ENCODE measurements around the gene CEACAM8.
A peak's percentile ranks its signal among the peaks of the same experiment; 100 is the strongest.
"Not testable (repeated sequence)": the region's sequence is repeated elsewhere in the genome, so short reads cannot be mapped to it uniquely, and the experiment has no call there.

The CEACAM8 gene

DNA sequence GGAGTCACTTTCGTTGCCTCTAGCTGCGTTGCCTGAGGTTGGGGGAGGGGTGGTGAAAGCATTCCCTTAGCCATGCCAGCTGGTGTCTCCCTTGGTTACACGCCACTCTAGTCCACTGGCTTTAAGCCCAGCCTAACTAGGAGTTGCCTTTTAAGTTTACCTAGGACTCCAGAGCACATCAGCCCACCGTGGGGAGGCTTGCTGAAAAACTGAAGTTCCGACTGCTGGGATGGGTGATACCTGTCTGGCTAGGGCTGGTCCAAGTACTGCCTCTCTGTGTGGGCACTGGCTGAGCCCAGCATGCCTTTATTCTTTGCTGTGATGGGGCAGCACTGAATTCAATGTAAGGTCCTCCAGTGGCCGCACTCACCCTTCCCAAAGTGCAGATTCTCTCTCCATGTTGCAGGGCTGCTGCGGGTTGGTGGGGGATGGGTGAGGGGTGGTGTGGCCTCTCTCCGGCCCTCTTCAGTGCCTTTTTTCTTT lies 54.6 kb downstream of the CEACAM8 start:
- peak in 1 of 2 experiments; percentile 37 for DNase-seq

DNA sequence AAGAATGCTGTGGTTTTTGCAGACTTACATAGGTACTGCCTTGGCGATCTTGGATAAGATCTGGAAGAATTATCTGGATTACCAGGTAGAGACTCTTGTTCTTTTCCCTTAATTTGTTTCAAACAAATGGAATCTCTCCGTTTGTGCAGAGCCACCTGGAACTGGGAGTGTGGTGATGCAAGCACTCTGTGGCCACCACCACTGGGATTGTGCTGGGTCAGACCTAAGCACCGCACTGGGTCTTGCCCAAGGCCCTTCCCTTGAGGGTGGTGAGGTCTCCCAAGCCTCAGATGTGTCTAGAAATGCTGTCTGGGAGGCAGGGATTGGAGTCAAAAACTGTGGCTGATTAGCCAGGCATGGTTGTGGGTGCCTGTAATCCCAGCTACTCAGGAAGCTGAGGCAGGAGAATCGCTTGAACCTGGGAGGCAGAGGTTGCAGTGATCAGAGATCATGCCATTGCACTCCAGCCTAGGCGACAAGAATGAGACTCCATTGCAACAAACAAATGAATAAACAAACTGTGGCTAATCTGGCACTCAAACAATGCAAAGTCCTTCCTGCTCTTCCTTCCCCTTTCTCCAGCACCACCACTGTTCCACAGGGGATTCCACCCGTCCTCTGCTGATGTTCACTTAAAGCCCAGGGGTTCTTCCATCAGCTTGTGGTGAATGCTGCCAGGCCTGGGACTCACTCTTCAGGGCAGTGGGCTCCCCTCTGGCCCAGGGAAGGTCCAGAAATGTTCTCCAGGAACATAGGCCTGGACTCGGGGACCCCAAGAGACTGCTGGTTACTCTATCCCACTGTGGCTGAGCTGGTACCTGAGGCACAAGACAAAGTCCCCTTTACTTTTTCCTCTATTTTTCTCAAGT lies 55.6 kb downstream of the CEACAM8 start:
- no peak for DNase-seq

DNA sequence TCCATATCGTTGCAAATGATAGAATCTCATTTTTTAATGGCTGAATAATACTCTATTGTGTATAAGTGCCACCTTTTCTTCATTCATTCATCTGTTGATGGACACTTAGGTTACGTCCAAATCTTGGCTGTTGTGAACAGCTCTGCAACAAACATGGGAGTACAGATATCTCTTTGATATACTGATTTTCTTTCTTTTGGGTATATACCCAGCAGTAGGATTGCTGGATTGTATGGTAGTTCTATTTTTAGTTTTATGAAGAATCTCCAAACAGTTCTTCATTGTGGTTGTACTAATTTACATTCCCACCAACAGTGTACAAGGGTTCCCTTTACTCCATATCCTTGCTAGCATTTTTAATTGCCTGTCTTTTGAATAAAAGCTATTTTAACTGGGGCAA lies 59.4 kb downstream of the CEACAM8 start:
- DNase-seq: not testable (repeated sequence)

DNA sequence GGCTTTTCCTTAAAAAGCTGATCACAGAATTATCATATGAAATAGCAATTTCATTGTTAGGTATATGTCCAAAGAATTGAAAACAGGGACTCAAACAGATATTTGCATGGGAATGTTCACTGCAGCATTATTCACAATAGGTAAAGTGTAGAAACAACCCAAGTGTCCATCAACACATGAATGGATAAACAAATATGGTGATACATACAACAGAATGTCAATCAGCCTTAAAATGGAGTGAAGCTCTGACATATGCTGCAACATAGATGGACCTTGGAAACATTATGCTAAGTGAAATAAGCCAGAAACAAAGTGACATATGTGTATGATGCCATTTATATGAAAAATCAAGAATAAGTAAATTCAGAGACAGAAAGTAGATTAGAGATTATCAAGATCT lies 60.3 kb downstream of the CEACAM8 start:
- DNase-seq: no peak

DNA sequence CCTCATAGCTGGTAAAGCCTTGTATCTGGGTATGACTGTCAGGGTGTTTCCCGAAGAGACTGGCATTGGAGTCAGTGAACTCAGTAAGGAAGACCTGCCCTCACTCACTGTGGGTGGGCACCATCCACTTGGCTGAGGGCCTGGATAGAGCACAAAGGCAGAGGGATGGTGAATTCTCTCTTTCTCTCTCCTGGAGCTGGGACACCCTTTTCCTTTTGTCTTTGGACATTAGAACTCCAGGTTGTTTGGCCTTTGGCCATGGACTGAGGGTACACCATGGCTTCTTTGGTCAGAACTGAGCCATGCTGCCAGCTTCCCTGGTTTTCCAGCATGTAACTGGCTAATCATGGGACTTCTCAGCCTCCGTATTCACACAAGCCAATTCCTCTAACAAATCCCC lies 61.8 kb downstream of the CEACAM8 start:
- DNase-seq: no peak

- no peak for DNase-seq
Observed at GRCh38 chr19:42531313-42531712, 63.4 kb downstream of the CEACAM8 start.

Data from NCI-H446 (cell line).